NCI-H2171 (cell line): ENCODE measurements around the gene LRP1B.

ENCODE experiments used
- DNase-seq: peaks from one replicate; lab custom pipeline; 2025; lab: John Stamatoyannopoulos, UW

LRP1B gene

GRCh38 chr2:140895378-140895777, 1235.4 kb downstream of the LRP1B start:
- DNase-seq: no peak

- no peak for DNase-seq
Observed at GRCh38 chr2:140893685-140894084, 1237.1 kb downstream of the LRP1B start.

DNA sequence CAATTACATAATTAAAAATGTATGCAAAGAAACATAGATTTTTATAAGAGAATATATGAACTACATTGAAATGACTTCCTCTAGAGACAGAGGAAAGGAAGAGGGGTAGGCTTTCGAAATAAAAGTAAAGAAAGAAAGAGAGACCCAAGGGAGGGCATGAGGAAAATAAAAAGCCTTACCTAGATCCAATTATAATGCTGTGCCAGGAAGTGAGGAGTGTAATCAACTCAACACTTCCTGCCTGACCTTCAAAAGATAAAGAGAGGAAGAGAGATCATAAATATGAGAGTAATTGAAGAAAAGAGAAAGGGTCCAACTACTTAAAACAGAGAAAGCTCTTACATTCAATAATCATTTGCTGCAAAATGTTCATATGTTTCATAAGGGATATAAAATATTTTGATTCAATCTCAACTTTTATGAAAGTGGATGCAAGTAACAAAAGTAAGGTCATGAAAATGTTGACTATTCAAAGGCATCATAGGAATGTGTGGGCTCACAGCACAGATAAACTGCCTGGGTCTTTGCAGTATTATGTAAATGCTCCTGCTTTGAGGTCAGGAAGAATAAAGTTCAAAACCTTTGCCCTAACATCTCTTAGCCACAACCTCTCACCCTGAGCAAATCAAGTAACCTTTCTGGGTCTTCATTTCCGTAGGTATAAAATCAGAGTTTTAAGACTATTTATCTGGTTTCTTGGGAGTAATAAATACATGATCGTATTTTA, 1237.7 kb downstream of the LRP1B start:
- DNase-seq: no peak

DNA sequence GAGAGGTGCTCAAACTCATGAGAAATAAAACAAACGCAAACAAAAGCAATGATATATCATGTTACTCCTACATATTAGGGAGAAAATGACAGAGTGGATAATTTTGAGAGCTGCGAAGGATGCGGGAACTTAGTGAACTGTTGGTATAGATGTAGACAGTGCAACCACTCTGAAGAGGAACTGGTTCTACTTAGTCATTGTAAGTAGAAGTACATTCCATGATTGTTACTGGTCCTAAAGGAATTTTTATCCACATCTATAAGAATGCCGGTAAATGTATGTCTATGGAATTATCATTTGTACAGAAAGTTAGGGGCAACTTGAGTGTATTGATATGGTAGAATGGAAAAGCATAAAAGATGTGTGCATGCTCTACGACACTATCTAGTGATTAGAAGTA, 1238.4 kb downstream of the LRP1B start:
- no peak for DNase-seq

DNA sequence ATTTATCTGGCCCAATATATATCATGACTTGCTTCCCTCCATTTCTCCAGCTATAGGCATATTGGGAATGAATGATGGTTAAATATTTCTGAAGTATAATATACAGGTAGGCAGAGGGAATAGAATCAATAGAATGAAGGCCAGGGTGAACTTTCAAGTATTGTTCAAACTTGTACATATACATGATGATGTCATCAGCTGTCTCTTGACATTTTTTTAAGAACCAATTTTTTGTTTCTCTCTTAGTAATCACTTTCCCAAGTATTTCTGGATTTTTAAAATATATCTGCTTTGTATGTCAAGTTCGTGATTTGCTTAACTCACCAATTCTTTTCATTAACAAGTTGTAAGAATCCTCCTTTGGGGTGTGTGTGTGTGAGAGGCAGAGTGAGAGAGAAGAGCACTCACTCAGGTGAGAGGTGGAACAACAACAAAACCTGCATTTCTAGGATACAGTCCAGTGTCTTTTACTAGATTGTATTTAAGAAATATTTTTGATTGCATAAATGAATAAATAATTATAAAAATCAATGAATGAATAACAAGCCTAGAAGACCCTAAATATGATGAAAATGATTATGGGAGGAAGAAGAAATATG, 1239.1 kb downstream of the LRP1B start:
- no peak for DNase-seq

DNA sequence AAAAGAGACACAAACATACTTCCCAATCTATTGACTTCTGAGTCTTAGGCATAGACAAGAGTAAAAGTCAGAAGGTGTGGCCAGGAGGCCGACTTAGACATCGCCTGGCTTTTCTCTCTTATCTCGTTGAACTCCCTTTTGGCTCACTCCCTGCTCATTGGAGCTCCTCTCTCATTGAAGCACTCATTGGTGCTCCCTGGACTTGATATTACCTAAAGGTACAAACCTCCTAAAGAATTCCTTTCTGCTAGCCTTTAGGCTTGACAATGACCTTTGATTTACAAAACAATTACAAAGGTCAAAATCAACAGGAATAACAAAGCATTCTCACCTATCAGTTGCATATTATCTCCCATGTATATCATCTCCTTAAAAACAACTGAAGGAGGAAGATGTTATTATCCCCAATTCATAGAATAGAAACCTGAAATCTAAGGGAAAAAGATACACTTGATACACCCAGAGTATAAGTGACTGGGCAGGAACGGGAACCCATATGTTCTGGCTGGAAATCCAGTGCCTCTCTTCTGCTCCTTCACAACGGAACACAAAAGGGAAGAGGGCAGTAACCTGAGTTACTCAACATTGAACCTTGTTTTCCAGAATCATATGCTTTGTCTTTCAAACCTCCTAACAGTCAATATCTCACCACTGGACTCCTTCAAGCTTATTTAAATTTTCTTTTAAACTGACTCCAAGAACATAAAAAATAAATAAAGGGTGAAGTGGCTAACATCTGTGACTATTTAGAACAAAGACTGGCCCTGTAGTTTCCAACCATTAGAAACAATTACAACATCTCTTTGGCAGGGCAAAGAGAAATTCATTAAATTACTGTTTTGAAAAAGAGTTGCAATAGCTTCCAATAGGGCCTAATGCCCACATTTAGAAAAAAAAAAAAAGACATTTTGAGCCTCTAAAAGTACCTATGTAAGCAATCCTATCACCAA, 1247.9 kb downstream of the LRP1B start:
- no peak for DNase-seq

DNA sequence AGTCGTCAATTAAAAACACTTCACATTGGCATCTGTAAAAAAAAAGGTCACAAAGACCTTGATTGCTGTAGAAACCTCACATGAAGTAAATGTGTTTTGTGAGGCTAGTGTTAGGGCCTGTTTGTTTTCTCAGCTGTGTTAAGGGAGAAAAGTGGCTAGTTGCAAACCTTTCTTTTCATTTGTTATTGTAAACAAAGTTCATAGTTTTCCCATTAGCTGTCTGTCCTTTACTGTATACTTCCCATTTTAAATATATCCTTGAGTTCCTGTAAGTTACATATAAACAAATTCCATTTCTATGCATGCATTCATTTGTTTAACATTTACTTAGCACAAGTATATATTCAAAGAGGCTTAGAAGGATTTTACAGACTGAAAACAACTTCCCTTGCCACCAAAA, 1250.2 kb downstream of the LRP1B start:
- no peak for DNase-seq

GRCh38 chr2:140876015-140876414, 1254.8 kb downstream of the LRP1B start:
- no peak for DNase-seq

GRCh38 chr2:140873915-140874531, 1256.8 kb downstream of the LRP1B start:
- no peak for DNase-seq

DNA sequence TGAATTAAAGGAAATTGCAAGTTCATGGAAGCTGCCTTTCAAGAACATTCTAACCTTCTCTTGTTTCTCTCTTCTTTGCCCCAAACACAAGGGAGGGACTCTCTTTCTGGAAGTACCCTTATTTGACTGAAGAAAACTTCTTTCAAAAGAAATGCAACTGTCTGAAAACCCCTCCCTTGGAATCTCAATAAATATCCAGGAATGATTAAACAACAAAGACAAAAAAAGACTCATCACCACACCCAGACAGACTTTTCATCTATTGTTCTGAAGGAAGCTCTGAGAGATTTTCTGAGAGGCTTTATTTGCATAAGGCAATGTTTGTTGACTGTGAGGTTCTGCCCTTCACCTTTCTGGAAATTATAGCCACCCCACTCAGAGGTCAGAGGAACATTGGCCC, 1260.9 kb downstream of the LRP1B start:
- DNase-seq: no peak

DNA sequence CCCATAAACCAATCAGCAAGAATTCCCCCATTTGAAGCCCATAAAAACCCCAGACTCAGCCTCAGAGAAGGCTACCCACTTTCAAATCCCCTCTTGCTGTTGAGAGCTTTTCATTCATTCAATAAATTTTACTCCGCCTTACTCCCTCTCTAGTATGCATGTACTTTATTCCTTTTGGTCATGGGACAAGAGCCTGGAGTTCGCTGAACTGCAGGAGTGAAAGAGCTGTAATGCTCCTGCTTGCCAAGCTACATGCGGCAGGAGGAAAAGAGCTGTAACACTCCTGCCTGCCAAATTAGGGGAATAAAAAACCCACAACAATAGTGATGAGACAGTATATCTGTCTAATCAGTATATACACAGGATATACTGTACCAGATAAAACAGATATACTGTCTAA, 1261.7 kb downstream of the LRP1B start:
- DNase-seq: no peak

- no peak for DNase-seq
Observed at GRCh38 chr2:140865837-140866236, 1265.0 kb downstream of the LRP1B start.

- DNase-seq: peak; percentile 47
Observed at GRCh38 chr2:140863713-140864112, 1267.1 kb downstream of the LRP1B start.

DNA sequence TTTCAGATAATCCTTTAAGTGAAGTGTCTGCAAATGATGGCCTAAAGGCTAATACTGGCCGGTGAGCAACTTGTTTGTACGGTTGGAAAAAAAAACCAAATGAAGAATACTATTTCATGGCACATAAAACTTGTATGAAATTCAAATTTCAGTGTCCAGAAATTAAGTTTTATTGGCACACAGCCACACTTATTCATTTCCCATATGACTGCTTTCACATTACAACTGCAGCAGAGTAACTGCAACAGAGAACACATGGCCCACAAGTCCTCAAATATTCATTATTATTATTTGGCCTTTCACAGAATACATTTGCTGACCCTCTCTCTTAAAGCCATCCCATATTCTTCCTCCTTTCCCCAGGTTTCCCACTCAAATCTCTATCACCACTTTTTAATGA, 1268.6 kb downstream of the LRP1B start:
- DNase-seq: no peak

DNA sequence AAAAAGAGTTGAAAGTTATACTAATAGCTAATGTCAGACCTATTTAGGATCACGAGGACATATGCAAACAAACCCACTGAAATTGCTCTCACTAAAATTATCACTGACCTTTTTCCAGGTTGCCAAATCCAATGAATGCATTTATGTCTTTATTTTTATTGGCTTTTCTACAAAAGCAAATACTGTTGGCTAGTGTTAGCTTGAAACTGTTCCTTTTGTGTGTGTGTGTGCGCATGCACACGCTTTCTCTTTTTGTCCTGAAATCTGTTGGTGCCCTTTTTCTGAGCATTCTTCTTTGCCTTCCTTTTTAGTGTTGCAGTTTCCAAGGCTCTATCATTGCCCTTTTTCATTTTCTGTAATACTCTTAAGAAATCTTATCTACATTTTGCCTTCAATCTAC, 1269.2 kb downstream of the LRP1B start:
- DNase-seq: no peak

GRCh38 chr2:140855471-140855870, 1275.3 kb downstream of the LRP1B start:
- no peak for DNase-seq

DNA sequence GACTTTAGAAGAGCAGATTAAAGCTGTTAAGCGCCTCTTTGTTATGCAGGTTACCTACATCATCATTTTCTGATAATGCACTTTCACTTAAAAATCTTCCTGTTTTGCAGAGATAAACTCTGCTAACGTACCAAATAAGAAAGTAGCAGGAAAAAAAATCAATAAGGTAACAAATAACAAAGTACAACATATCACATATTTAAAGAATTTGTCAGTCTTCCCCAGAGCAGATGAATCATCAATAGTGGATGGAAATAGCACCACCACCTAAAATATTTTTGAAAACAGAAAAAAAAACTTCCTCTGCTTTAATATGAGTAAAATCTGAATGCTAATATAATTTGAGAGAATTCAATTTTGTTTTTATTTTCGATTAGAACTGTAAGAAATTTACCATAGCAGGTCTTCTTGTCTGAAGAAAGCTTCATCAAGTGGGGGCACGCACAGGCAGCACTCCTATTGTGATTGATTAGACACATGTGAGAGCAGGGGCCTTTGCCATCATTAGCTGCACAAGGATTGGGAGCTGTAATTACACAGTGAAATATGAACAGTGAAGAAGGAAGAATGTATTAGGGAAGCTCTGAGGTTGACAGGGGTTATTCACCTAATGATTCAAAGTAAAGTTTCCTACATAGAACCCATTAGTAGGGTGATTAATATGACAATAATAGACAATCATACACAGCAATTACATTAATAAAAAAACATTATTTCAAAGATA, 1279.4 kb downstream of the LRP1B start:
- DNase-seq: no peak

GRCh38 chr2:140843186-140843585, 1287.6 kb downstream of the LRP1B start:
- no peak for DNase-seq

- no peak for DNase-seq
Observed at GRCh38 chr2:140842110-140842509, 1288.7 kb downstream of the LRP1B start.

DNA sequence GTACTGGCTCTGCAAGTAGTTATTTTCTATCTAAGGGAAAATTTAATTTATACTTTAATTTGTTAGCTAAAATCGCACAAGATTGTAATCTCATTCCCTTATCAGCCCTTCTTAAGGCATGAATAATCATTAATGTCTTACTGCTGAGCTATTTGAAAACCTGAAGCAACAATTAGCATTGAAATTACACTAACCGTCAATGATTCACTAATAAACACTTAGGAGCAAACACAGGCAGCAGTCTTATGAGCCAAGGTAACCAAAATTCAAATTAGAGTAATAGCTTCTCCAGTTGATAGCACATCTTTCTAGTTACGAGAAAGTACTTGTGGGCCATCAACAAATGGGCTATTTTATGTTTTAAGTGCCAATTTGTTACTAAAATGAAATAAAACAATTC, 1289.7 kb downstream of the LRP1B start:
- DNase-seq: no peak

DNA sequence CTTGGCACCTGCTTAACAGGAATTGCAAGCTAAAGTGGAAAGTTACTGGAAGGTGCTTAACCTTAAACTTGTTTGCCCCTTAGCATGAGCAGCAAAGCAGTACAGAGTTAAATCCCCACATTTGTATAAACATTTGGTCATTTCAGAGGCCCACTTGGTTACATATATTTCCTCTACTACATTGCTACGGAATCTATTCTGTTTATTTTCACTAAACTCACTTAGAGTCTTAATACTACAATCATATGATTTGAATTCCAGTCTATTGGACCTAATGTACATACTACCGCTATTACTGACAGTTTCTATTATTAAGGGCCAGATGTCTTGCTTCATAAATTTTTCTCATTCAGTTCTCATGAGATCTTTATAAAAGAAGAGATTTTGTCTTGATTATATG, 1294.0 kb downstream of the LRP1B start:
- no peak for DNase-seq

GRCh38 chr2:140835079-140835478, 1295.7 kb downstream of the LRP1B start:
- DNase-seq: no peak
